ENCODE results near the gene HOXC10. TPM values are rescaled to one million over a fixed set of nuclear protein-coding genes. Genes with fewer than 3 reads are reported as not detected.

Gene HOXC10
- total RNA-seq, 4 donors from 2014 or later, result 7.6 to 20.9 (median 12.0) TPM

GRCh38 chr12:53961025-53961761 is 23.8 kb upstream of the HOXC10 start:
- TF ChIP-seq CTCF (IDR thresholded peaks at IDR 0.05; ENCODE audit: low read depth), result no peak

- no peak for TF ChIP-seq CTCF (IDR thresholded peaks at IDR 0.05; ENCODE audit: low read depth)
Observed at GRCh38 chr12:53963005-53963404, 21.9 kb upstream of the HOXC10 start.

GRCh38 chr12:53963434-53964314 is 21.3 kb upstream of the HOXC10 start:
- no peak for TF ChIP-seq CTCF (IDR thresholded peaks at IDR 0.05; ENCODE audit: low read depth)

GRCh38 chr12:53964315-53964713 is 20.6 kb upstream of the HOXC10 start:
- no peak for TF ChIP-seq CTCF (IDR thresholded peaks at IDR 0.05; ENCODE audit: low read depth)

GRCh38 chr12:53965281-53966084 is 19.5 kb upstream of the HOXC10 start:
- no peak for TF ChIP-seq CTCF (IDR thresholded peaks at IDR 0.05; ENCODE audit: low read depth)

- no peak for TF ChIP-seq CTCF (IDR thresholded peaks at IDR 0.05; ENCODE audit: low read depth)
Observed at GRCh38 chr12:53966085-53966384, 18.9 kb upstream of the HOXC10 start.

Data from subcutaneous adipose tissue (tissue), 4 donors.